ENCODE data around the gene VTI1A. TPM values are rescaled to one million over a fixed set of nuclear protein-coding genes. Genes with fewer than 3 reads are reported as not detected.

VTI1A gene
- total and polyA plus RNA-seq, 2 experiments from 2014 or later, result 26.8 to 31.0 TPM

- TF ChIP-seq CTCF (conservative IDR thresholded peaks at IDR 0.05; ENCODE audit: low read depth in 2 of 2) (no peak), EZH2 (IDR thresholded peaks at IDR 0.05; ENCODE audit: low read depth, unreplicated experiment) (no peak), STAT1 (IDR thresholded peaks at IDR 0.05; ENCODE audit: unreplicated experiment) (no peak)
Observed at GRCh38 chr10:112706577-112706976, 259.6 kb downstream of the VTI1A start (continued).

GRCh38 chr10:112708461-112708860 is 261.4 kb downstream of the VTI1A start:
- H3K4me3 Mint-ChIP-seq, result no peak overlapping the region
- H3K27me3 Mint-ChIP-seq (ENCODE audit: insufficient read depth, low read depth, poor library complexity), result peaks cover 4% of the 10 kb centered on the region
- ATAC-seq, result no peak
- no peak for DNase-seq (ENCODE audit: low spot score)
- no peaks in the 10 kb centered on the region for H3K9me3 Mint-ChIP-seq
- H3K27ac ChIP-seq (ENCODE audit: low read depth), result no peak overlapping the region
- H3K36me3 Mint-ChIP-seq (ENCODE audit: low read depth), result no peaks in the 10 kb centered on the region
- H3K27ac Mint-ChIP-seq, result no peak overlapping the region
- no peaks in the 10 kb centered on the region for H3K9me2 ChIP-seq (ENCODE audit: insufficient read depth)
- H3K4me2 ChIP-seq, result 0 out of 2 replicates have a peak overlapping the region, but pooled peaks have one; percentile 38
- H3K79me2 ChIP-seq (replicated peaks; ENCODE audit: insufficient read depth), result no peaks in the 10 kb centered on the region
- H2AFZ ChIP-seq, result no peak overlapping the region
- H3F3A ChIP-seq (replicated peaks; ENCODE audit: low read depth), result no peaks in the 10 kb centered on the region; the same call in 1 of the 2 replicates
- peaks cover 37% of the 10 kb centered on the region for H3K4me1 ChIP-seq (ENCODE audit: insufficient read depth)
- peaks cover 36% of the 10 kb centered on the region for H3K4me1 Mint-ChIP-seq
- no peaks in the 10 kb centered on the region for H4K20me1 ChIP-seq (replicated peaks; ENCODE audit: insufficient read depth)
- no peak overlapping the region for H3K4me3 ChIP-seq
- H3K27me3 ChIP-seq (ENCODE audit: insufficient read depth), result no peaks in the 10 kb centered on the region
- H3K36me3 ChIP-seq (ENCODE audit: insufficient read depth), result no peaks in the 10 kb centered on the region
- no peak for TF ChIP-seq POLR2AphosphoS5 (IDR thresholded peaks at IDR 0.05; ENCODE audit: low read depth)
- TF ChIP-seq ZNF114 (CRISPR knock-in tag; IDR thresholded peaks at IDR 0.05), result no peak
- no peak for TF ChIP-seq CTCF (conservative IDR thresholded peaks at IDR 0.05; ENCODE audit: low read depth in 2 of 2)
- TF ChIP-seq REST (IDR thresholded peaks at IDR 0.05; ENCODE audit: unreplicated experiment), result no peak
- TF ChIP-seq ZNF331 (CRISPR knock-in tag; IDR thresholded peaks at IDR 0.05; ENCODE audit: low read depth), result no peak
- no peak for TF ChIP-seq NANOG (IDR thresholded peaks at IDR 0.05; ENCODE audit: borderline replicate concordance)
- no peak for TF ChIP-seq ETS1 (IDR thresholded peaks at IDR 0.05)
- TF ChIP-seq JUNB (IDR thresholded peaks at IDR 0.05; ENCODE audit: unreplicated experiment), result no peak
- TF ChIP-seq EZH2phosphoT487 (IDR thresholded peaks at IDR 0.05; ENCODE audit: unreplicated experiment), result no peak
- TF ChIP-seq STAT1 (IDR thresholded peaks at IDR 0.05; ENCODE audit: unreplicated experiment), result no peak
- no peak for TF ChIP-seq EZH2 (IDR thresholded peaks at IDR 0.05; ENCODE audit: low read depth, unreplicated experiment)
